ENCODE measurements around the gene PGLYRP4.

- TF ChIP-seq, protein P1, sequence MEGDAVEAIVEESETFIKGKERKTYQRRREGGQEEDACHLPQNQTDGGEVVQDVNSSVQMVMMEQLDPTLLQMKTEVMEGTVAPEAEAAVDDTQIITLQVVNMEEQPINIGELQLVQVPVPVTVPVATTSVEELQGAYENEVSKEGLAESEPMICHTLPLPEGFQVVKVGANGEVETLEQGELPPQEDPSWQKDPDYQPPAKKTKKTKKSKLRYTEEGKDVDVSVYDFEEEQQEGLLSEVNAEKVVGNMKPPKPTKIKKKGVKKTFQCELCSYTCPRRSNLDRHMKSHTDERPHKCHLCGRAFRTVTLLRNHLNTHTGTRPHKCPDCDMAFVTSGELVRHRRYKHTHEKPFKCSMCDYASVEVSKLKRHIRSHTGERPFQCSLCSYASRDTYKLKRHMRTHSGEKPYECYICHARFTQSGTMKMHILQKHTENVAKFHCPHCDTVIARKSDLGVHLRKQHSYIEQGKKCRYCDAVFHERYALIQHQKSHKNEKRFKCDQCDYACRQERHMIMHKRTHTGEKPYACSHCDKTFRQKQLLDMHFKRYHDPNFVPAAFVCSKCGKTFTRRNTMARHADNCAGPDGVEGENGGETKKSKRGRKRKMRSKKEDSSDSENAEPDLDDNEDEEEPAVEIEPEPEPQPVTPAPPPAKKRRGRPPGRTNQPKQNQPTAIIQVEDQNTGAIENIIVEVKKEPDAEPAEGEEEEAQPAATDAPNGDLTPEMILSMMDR (IDR thresholded peaks at IDR 0.05; ENCODE audit: low read depth, low read length, poor library complexity, severe bottlenecking): no peak
- TF ChIP-seq EZH2phosphoT487 (IDR thresholded peaks at IDR 0.05; ENCODE audit: borderline replicate concordance, low read length): no peak
These were observed 7.2 kb downstream of the PGLYRP4 start for GRCh38 chr1:153341431-153341934.

All from DOHH2 (cell line).